HFF-Myc (cell line): ENCODE results near the gene TBX4.

Experiments
- DNase-seq: peaks from one replicate; pipeline ENCODE4 v3.0.0-alpha.2; 2011; ENCODE audit warnings: low read depth; ENCODE audit errors: extremely low read depth
- H3K4me3 ChIP-seq: replicated peaks from 2 replicates; pipeline ENCODE4 v1.5.1; 2011; ENCODE audit warnings: low read depth, mild to moderate bottlenecking, control low read depth, low read length
- TF ChIP-seq, protein P1 (sequence below): IDR thresholded peaks from 2 replicates; pipeline ENCODE4 v1.5.1; 2012; ENCODE audit warnings: mild to moderate bottlenecking, low read depth, low read length, control low read depth; ENCODE audit errors: missing control alignments

TBX4 gene

DNA sequence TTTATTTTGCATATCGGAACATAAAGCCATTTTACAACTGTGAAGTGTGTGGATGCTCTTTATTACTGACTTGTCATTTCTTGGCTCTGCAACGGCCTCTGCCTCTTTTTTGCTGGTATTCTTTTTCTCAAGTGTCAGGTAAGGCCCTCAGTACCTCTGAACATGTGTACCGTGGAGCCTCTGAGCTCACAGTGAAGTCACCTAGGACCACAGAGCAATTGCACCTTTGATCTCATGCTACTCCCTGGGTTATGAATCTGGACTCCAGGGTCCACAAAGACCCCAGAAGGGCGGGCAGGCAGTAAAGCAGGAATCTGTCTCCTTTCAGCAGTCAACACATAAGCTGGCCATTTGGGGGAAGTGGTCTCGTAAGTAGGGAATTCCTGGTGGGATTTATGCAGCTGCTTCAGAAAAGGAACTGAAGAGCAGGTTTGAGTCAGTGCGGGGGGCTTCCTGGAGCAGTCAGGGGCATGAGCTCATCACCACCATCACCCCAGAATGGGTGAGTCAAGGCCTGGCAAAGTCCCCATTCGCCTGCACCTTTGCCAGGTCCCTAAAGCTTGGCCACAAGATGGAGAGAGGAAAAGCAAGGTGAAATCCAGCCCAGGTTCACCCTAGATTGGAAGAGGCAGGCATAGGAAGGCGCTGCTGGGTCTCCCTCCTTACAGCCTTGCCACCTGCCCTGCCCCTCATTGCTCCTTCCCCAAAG is 33.0 kb downstream of the TBX4 start:
- TF ChIP-seq, protein P1, sequence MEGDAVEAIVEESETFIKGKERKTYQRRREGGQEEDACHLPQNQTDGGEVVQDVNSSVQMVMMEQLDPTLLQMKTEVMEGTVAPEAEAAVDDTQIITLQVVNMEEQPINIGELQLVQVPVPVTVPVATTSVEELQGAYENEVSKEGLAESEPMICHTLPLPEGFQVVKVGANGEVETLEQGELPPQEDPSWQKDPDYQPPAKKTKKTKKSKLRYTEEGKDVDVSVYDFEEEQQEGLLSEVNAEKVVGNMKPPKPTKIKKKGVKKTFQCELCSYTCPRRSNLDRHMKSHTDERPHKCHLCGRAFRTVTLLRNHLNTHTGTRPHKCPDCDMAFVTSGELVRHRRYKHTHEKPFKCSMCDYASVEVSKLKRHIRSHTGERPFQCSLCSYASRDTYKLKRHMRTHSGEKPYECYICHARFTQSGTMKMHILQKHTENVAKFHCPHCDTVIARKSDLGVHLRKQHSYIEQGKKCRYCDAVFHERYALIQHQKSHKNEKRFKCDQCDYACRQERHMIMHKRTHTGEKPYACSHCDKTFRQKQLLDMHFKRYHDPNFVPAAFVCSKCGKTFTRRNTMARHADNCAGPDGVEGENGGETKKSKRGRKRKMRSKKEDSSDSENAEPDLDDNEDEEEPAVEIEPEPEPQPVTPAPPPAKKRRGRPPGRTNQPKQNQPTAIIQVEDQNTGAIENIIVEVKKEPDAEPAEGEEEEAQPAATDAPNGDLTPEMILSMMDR: no peak
- DNase-seq: no peak
- H3K4me3 ChIP-seq: no peak overlapping the region

DNA sequence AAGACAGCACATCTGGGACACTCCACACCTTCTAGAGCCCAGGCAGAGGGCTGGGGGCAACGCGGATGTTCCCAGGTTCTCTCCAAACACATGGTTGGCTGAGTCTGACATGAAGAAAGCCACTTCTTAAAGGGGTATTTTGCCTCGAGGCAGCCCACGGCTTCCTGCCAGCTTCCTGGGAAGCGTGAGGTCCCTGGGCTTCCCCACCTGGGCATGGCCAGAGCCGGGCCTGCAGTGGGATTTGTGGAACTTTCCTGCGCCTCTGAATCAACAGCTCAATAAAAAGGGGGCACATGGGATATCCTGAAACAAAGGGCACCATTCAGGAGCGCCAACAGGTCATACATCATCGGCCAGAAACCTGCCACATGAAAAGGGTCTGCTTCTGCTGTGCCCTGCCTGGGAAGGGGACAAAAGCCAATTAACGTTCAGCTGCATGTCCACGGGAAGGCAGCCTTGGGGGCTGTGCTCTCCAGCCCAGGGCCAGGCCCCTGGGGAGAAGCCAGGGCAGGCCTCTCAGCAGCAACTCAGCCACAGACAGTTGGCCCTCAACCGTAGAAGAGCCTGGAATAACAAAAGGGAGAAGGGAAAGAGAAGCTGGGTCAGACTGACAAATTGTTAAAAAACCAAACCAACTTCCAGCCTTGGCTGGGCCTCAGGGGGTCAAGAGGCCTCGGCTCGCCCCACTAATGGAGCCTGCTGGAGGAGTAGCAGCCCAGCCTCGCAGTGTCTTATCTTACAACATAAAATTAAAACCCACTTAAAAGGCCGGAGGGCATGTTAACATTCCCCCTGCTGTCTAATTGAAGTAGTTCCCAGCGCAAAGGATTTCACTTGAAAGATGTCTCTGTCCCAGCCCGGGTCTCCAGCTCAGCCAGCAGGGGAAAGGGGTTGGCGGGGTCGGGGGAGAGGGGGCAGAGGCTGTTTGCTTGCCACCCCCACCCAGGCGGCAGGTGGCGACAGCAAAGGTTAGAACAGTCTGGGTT is 34.2 kb downstream of the TBX4 start:
- H3K4me3 ChIP-seq: no peak overlapping the region
- TF ChIP-seq, protein P1: no peak
- DNase-seq: no peak

DNA sequence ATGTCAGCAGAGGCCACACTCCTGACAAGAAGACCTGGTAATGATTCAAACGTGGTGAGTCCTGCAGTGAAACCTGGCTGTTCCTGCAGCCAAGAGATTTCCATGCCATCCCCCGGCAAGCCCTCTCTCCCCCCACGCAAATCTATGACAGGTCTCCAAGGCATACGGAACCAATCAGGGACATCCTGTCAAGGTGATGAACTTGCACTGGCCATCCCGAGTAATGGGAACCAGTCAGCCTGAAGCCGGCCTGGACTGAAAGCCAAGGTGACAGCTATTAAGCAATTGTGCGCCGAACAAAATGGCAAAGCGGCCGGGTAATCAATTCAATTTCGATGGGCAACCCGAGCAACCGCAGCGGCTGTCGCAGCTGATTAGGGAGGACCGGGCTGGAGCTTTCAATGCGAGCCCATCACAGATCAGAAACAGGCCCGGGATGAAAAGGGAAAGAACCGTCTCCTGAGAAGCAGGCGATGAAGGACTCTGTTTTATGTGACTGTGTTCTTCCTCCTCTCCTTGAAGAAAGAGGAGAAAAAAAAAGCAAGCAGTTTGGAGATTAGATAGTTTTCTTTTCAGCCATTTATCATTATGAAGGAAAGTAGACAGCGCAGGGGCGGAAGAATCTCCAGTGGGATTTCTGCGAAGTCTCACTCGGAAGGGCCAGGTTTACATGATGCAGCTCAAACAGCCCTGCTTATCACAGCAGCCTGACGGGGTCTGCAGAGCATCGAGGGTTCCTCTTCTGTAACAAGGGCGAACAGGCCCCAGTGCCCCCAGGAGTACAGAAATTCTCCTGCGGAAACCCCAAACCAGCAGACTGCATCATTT is 35.2 kb downstream of the TBX4 start:
- no peak overlapping the region for H3K4me3 ChIP-seq
- no peak for DNase-seq
- TF ChIP-seq, protein P1: no peak

DNA sequence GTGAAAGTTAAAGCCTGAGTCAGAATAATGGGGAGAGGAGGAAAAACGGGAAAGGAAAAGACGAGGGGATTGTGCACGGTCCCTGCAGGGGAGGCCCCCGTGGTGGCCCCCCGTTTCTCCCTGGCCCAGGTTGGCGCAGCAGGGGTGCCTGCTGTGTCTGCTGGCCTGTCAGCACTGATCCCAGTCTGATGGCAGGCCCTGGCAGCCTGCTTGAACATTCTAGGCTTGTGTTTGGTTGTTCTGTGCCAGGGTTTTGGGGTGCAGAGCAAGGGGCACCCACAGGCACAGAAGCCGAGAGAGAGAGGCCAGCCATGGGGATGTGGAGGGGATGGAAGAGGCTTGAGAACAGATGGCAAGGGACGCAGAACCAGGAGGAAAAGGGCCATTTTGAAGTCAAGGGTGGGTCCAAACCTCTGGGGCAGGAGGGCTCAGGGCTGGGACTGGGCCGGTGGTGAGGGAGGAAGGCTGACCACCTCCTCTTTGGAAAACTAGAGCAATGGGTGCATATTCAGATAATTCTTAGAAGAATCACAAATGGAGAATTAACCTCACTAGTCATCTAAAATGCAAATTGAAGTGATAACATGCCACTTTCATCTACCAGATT is 35.9 kb downstream of the TBX4 start:
- TF ChIP-seq, protein P1: no peak
- no peak for DNase-seq
- H3K4me3 ChIP-seq: no peak overlapping the region

DNA sequence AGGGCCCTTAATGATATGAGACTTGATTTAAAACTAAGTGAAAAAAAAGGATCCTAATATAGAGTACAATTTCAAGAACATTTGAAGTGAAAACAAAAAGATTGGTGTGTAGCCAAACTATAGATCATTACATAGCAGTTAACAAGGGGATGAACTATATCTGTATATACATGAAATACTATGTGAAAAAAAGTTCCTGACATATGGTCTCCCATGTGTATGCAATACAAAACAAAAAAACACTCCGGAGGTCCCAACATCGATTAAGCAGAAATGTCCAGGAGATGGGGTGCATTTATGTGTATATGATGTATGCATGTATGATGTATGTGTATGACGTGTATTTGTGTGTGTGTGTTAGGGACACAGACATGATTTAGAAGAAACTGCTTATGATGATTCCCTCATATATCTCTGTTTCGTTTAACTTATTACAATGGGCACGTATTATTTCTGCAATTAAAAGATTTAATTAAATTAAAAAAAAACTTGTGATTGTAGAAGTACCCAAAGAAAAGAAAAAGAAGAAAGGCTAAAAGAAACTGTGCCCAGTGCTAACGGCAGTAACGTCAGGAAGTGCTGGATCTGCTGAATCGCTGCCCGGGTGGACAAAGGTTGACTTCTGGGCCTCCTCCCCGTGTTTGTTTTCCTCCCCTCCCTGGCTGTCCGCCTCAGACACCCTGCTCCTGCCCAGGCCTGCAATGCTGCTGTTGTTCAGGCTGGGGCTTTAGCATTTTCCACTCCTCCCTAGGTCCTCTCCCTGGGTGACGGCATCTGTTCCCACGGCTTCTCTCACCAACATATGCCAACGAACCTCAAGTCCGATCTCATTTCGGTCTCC is 36.9 kb downstream of the TBX4 start:
- no peak for DNase-seq
- TF ChIP-seq, protein P1: no peak

More for the DNA sequence above, 36.9 kb downstream of the TBX4 start:
- H3K4me3 ChIP-seq: no peak overlapping the region
